GM21447 (cell line): ENCODE results near the gene TYW1.
"Not testable (repeated sequence)": the region's sequence is repeated elsewhere in the genome, so short reads cannot be mapped to it uniquely, and the experiment has no call there.

Experiments
- ATAC-seq: cut with Tn5 transposase; IDR thresholded peaks from one replicate; pipeline ENCODE4 v1.9.1; 2021; ENCODE audit not compliant: unreplicated experiment

The TYW1 gene

DNA sequence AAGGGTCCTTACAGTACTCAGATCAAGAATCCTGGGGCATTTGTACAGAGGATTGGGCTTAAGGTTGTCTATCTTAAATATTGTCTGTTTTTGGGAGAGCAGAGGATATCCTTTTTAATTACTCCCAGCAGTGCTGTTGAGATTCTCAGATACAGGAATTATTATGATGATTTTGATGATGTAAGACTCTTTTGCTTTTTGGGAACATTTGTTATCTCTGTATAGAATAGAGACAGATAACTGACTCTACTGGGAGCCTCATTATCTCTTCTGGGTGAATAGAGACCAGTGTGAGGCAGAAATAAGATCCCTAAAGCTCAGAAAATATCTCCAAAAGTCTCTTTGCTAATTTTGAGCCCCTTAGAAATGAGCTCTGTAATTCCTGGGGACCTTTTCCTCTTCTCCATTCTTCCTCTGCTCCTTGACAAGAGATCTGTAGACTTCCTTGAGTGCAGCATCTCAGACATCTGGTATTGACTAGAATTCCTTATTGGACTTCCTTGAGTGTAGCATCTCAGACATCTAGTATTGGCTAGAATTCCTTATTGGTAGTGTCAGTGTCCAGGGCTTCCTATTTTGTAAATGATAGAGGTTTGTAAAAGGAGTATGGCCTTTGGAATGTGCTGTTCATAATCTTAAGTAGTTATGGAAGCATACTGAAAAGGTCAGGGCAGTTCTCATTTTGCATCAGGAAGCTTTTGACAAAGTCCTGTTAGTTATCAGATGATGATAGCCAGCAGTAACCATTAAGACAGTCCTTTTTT is 118.0 kb downstream of the TYW1 start:
- ATAC-seq: not testable (repeated sequence)

DNA sequence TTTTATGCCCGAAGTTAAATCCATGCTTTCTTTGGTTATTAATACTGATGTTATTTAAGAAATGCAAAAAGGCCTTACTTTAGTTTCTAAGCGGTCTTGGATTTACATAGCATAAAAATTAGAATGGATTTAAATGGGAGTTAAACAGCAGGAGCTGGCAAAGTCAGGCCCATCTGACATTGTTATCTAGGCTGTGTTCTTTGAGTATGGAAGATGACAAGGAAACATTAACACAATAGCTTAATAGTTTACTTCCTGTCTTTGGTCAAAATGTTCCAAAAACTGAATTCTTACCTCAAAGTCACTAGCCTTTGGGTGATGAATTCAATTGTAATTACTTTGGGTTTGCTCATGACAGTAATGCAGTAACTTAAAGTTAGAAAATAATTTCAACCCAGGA is 123.9 kb downstream of the TYW1 start:
- not testable (repeated sequence) for ATAC-seq

- ATAC-seq: not testable (repeated sequence)
Measured at GRCh38 chr7:67128257-67128656, 131.6 kb downstream of the TYW1 start.

GRCh38 chr7:67130766-67131165 is 134.1 kb downstream of the TYW1 start:
- ATAC-seq: not testable (repeated sequence)

GRCh38 chr7:67134912-67135311 is 138.3 kb downstream of the TYW1 start:
- not testable (repeated sequence) for ATAC-seq

DNA sequence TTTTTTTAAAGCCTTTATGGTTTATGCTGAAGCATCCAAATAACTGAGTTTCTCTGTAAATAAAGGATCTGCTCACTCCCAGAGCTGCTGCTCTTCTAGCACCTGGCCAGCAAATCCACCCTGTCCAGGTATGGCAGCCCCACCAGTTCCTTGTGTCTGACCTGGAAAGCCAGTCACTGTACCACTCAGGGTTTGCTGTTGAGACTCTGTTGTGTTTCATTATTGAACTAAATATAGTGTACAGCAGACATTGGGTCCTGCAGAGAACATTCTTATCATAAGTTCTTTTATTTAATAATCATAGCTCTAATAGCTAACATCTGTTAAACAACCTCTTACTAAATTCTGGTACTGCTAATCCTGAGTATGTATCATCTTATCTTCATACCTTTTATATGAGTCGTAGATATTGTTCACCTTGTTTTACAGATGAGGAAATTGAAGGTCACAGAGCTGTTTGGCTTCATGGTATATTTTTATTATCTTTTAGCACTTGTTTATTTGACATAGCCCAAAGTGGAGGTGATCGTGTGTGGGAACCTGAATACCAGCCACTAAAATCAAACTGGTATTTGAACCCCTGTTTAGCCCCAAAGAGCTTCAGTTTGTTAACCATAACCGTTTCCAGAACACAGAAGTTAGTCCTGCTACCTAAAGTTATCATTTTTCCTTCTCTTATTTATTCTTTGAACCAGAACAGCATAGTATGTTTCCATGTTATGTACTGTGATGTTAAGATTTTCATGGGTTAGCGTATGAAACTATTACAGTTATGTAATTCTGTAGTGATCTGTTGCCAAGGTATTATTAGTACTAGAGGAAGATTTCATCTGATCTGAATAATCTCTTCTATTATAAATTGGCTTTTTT is 139.2 kb downstream of the TYW1 start:
- not testable (repeated sequence) for ATAC-seq

DNA sequence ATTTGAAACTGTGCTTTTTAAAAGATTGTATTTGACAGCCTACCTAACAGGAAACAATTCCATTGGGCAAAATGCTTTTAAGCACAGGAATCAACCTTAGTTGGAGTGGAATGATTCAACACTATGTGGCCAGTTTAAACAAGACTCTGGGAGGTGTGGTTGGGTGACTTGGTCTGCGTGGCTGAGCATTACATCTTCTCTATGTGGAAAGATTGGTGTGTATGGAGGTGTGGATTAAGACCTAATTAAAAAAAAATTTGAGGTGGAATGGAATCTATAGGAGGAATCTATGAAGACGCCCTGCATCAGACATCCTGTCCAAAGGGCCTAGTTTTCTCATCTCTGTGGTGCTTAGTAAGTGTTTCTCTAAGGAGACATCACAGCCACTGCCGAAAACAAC is 140.9 kb downstream of the TYW1 start:
- not testable (repeated sequence) for ATAC-seq

DNA sequence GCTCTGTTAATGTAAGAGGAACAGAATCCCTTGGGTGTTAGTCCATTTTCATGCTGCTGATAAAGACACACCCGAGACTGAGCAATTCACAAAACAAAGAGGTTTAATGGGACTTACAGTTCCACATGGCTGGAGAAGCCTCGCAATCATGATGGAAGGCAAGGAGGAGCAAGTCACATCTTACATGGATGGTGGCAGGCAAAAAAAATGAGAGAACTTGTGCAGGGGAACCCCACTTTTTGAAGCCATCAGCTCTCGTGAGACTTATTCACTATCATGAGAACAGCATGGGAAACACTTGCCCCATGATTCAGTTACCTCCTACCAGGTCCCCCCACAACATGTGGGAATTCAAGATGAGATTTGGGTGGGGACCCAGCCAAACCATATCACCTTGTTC is 143.2 kb downstream of the TYW1 start:
- ATAC-seq: not testable (repeated sequence)

DNA sequence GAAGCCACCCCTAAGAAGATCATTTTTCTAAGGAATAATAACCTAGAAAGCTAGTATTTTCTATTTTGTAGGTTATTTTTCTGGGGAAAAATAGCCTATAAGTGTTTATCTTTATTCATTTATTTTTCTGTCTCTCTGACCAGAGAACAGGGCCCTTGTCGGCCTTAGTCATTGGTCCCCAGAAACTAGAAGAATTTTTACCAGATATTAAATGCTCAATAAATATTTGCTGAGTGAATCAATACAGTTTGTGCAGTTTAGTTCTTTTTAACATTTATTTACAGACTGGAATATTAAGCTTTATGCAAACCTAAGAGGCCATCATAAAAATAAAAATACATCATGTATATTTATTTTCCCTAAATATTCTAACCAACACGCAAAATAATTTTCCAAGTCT is 144.4 kb downstream of the TYW1 start:
- ATAC-seq: not testable (repeated sequence)

- ATAC-seq: not testable (repeated sequence)
Measured at GRCh38 chr7:67143091-67143786, 146.6 kb downstream of the TYW1 start.

- ATAC-seq: not testable (repeated sequence)
Measured at GRCh38 chr7:67145581-67146193, 149.1 kb downstream of the TYW1 start.

GRCh38 chr7:67149131-67149530 is 152.5 kb downstream of the TYW1 start:
- not testable (repeated sequence) for ATAC-seq

DNA sequence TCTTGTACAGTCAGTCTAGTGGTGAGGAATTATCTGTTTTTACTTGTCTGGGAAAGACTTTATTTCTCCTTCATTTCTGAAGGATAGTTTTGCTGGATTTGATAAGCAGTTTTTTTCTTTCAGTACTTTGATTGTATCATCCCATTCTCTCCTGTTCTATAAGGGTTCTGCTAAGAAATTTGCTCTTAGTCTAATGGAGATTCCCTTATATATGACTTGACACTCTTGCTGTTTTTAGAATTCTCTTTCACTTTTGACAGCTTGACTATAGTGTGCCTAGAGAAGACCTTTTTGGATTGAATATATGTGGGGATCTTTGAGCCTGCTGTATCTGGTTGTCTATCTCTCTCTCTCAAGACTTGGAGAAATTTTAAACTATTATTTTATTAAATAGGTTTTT is 157.7 kb downstream of the TYW1 start:
- ATAC-seq: not testable (repeated sequence)

GRCh38 chr7:67156064-67156463 is 159.4 kb downstream of the TYW1 start:
- not testable (repeated sequence) for ATAC-seq

- ATAC-seq: peak; percentile 60
Measured at GRCh38 chr7:67163285-67163684, 166.7 kb downstream of the TYW1 start.

GRCh38 chr7:67171151-67171550 is 174.5 kb downstream of the TYW1 start:
- ATAC-seq: peak; percentile 96

DNA sequence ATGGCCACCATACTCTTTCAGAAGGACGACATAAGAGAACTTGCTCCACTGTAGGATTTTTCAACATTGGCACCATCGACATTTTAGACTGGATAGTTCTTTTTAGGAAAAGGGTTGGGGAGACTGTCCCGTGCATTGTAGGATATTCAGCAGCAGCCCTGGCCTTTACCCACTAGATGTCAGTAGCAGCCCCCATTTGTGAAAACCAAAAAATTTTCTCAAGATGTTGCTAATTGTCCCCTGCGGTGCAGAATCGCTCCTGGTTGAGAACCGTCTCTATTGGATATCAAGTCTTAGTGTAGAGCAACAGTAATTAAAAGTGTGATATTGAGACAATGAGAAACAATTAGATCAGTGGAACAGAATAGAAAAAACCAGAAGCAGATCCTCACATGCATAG is 180.1 kb downstream of the TYW1 start:
- ATAC-seq: not testable (repeated sequence)

- ATAC-seq: not testable (repeated sequence)
Measured at GRCh38 chr7:67178915-67179688, 182.5 kb downstream of the TYW1 start.

- ATAC-seq: not testable (repeated sequence)
Measured at GRCh38 chr7:67182956-67183750, 186.5 kb downstream of the TYW1 start.
